NCI-H460 (cell line): Measurements from ENCODE around the gene SHROOM3. TPM values are rescaled to one million over a fixed set of nuclear protein-coding genes. Genes with fewer than 3 reads are reported as not detected.

Source experiments
- DNase-seq: peaks from one replicate; pipeline ENCODE4 v3.0.0-alpha.2; 2016; ENCODE audit warnings: low read depth; ENCODE audit errors: extremely low read depth
- total RNA-seq: library from RNA; depleted of rRNA; stranded (reverse); fragments of >200 nt; shearing (Covaris generic); gene quantifications from 2 replicates; pipeline ENCODE4 v1.2.3, GENCODE V29; 2014

The SHROOM3 gene
- total RNA-seq, 1 experiment from 2014 or later = 0.40 TPM

- no peak for DNase-seq
These were observed 127.9 kb downstream of the SHROOM3 start for GRCh38 chr4:76562836-76563453.

- no peak for DNase-seq
These were observed 128.6 kb downstream of the SHROOM3 start for GRCh38 chr4:76563454-76564122.

- DNase-seq = no peak
These were observed 129.3 kb downstream of the SHROOM3 start for GRCh38 chr4:76564123-76564915.

DNA sequence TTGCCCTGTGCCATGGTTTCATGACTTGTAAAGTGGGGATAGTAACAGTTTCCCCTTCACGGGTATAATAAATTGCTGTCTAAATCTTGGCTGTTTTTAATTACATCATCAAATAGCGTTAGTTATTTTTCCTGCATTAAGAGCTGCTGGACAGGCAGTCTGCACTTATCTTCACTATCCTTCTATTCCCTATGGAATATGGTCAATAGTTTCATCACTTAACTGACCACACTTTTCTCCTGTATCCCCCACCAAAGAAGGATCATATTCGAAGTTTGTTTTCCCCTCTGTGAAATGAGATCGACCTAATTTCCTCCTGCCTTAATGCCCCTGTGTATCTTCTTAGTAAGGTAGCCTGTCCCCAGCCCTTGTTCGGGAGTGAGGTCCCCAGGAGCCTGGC, 133.2 kb downstream of the SHROOM3 start:
- DNase-seq = no peak

- no peak for DNase-seq
These were observed 134.2 kb downstream of the SHROOM3 start for GRCh38 chr4:76569225-76569624.

DNA sequence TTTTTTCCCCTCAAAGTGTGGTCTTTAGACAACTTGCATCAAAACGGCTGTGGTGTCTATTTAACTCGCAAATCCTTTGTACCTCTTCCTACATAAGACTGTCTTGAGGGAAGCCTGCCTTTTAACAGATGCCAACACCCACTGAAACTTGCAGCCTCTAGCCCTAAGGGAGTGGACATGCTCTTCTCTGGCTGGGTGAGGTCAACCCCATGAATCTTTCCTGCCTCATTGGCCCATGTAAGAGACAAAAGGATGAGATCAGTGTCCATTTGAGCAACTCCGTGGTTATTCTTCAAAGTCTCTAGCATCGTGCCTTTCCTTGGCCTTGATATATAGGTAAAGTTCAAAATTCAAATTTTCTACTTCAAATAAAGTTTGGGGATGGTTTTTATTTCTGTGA, 134.7 kb downstream of the SHROOM3 start:
- no peak for DNase-seq

DNA sequence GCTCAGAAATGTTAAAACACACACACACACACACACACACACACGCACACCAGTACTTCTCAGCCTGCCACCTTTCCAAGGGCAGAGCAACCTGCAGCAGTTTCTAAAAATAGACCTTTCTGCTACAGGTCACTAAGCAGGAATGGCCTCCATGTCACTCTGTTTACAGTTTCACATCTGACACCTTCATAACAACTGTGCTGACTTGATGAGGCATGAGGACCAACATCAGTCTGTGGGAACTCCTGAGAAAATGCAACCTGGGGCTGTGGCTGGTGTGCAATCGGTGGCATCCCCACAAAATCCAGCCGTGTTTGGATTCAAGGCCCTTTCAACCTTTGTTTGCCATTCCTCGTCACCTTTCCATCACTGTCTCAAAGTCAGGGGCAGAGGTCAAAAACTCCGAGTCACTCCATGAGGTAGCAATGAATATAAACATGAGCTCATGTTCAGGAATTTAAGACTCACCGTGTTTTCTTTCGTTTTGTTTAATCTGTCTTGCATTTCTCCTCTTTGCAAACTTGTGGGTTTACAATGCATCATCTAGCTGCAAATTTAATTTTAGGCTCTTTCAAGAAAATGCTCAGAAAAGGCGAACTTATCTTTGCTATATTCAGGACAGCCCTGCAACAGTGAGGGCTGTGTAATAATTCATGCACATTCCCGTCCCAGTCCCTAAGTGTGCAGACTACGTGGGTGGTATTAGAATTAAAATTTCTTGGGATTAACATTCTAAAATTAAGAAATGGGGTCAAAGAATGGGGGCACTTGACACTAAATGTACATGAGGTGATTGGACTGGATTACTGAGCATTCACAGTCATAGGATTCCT, 135.3 kb downstream of the SHROOM3 start:
- DNase-seq = no peak

DNA sequence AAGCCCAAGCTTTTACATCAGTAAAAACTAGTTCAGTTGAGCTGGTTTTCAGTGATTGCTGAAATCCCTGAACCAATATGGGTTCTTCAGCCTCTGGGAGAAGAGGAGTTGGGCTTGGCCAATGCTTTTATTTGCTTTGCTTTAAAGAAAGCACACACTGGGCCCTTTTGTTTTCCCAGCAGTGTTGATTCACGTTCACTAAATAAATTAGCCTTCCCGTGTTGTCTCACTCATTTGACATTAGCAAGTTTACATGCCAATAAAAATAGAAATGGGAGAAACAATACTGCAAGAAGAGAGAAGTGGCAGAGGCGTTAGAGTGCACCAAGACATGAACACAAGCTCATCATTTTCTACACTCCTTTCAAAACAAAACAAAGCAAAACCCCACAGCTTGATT, 136.2 kb downstream of the SHROOM3 start:
- DNase-seq = no peak

GRCh38 chr4:76572224-76572623, 137.2 kb downstream of the SHROOM3 start:
- no peak for DNase-seq

- no peak for DNase-seq
These were observed 141.8 kb downstream of the SHROOM3 start for GRCh38 chr4:76576824-76577223.

DNA sequence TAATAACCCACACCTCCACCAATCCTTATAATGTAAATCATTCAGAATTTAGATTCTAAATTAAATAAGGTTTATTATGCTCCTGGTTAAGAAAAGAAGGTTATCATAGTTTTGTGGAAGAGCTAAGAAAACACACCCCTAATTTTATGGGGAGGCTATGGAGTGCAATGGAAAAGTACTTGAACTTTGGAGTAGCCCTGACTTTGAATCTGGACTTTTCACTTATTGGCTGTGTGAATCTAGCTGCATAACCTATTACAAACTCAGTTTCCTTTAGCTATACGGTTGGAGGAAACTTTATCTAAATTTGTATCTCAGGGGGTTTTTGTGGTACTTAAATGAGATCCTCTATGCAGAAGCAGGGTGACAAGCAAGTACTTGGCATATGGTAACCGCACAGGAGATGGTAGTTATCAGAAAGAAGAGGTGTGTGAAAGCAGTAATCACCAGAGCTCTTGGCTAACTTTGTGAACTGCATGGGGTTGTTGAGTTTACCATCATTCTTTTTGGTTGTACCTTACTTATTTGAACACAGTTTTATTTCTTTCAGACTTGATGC, 143.1 kb downstream of the SHROOM3 start:
- no peak for DNase-seq

GRCh38 chr4:76579596-76580375, 144.8 kb downstream of the SHROOM3 start:
- DNase-seq = no peak

- DNase-seq = no peak
These were observed 146.3 kb downstream of the SHROOM3 start for GRCh38 chr4:76581077-76581962.

- DNase-seq = no peak
These were observed 147.2 kb downstream of the SHROOM3 start for GRCh38 chr4:76582074-76582816.

GRCh38 chr4:76582817-76583087, 147.7 kb downstream of the SHROOM3 start:
- no peak for DNase-seq

DNA sequence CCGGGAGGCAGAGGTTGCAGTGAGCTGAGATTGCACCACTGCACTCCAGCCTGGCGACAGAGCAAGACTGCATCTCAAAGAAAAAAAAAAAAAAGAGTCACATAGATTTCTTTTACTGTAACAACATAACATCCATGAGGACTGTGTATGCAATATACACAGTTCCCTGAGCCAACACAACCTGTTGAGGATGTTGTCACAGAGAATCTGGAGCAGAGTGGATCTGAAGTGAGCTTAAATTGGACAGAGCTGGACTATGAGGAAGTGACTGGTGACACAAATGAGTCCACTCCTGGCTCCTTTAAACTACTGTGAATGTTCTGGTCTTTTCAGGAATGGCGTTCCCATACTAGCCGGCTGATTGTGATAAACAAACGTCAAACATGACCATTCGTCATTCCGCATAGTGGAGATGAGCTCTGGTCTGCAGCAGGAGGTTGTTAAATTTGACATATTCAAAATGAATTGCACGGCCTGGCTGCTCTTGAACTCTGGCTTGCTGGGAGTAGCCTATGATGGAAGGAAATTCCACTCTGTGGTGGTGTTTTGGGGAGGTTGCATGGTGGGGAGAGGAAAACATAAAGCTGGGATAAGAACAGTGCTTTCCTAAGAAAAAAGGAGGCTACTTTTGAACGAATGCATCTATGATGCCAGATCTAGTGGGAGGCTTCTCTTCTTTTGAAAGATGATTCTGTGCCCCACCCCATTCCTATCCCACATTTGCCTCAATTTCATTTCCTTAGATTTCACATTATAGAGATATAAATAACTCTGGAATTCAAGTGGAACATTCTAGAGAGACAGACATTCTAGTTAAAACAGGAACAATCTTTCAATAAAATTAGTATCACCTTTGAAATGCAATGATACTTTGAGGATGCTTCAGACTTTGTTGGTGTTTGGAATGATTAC, 149.5 kb downstream of the SHROOM3 start:
- no peak for DNase-seq

DNA sequence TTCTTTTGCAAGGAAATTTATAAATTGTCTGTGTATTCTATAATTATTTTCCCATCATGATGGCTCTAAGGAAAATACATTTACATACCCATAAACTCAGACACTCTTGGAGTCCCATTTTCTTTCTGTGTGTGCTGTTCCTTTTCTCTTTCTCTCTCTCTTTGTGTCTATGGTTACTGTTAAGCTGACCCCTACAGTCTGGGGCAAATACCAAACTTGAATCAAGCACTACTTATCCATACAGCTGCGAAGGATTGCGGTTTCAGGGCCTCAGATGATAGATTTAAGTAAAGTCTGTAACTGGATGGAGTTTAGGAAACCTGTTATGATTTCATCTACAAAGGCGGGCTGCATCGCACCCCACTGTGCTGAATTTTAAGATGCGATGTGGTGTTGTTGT, 150.2 kb downstream of the SHROOM3 start:
- DNase-seq = no peak
